ENCODE results near the gene RNF212.

The RNF212 gene

GRCh38 chr4:1043162-1043561 is 70.2 kb downstream of the RNF212 start:
- Histone ChIP-seq H3K27ac (replicated peaks) (no peak overlapping the region), H3K4me3 (replicated peaks; ENCODE audit: insufficient read depth, low read length) (no peak overlapping the region), H3K27me3 (ENCODE audit: insufficient read depth, poor library complexity, severe bottlenecking) (peaks cover 12% of the 10 kb centered on the region)
- no peak for DNase-seq (ENCODE audit: low read depth in 1 of 2, low spot score in 1 of 2)
- TF ChIP-seq CTCF (IDR thresholded peaks at IDR 0.05; ENCODE audit: insufficient read depth, low read length) = no peak
- no peak for TF ChIP-seq SPI1 (IDR thresholded peaks at IDR 0.05; ENCODE audit: borderline replicate concordance, low read depth)
- no peak for TF ChIP-seq POLR2AphosphoS5 (IDR thresholded peaks at IDR 0.05; ENCODE audit: low read depth)
- TF ChIP-seq REST (IDR thresholded peaks at IDR 0.05; ENCODE audit: insufficient replicate concordance, low read depth) = no peak
- TF ChIP-seq GABPA (IDR thresholded peaks at IDR 0.05; ENCODE audit: low read depth) = no peak

DNA sequence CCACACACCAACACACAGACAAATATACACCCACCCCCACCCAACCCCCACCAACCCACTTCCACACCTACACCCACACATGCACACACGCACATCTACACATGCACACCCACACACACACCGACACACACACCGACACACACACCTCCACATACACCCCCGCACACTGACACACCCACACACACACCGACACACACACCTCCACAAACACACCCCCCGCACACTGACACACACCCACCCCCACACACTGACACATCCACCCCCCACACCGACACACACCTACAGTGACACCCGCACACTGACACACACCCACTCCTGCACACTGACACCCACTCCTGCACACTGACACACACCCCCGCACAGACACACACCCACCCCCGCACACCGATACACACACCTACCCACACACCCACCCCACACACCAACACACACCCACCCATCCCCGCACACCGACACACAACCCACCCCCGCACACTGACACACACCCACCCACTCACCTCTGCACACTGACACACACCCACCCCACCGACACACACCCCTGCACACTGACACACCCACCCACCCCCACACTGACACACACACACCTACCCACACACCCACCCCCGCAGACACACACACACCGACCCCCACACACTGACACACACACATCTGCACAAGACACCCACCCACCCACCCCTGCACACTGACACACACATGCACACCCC is 70.9 kb downstream of the RNF212 start:
- DNase-seq (ENCODE audit: low read depth in 1 of 2, low spot score in 1 of 2) = no peak
- Histone ChIP-seq H3K4me3 (replicated peaks; ENCODE audit: insufficient read depth, low read length) (no peak overlapping the region), H3K27me3 (ENCODE audit: insufficient read depth, poor library complexity, severe bottlenecking) (peaks cover 12% of the 10 kb centered on the region), H3K27ac (replicated peaks) (no peak overlapping the region)
- TF ChIP-seq CTCF (IDR thresholded peaks at IDR 0.05; ENCODE audit: insufficient read depth, low read length) (no peak), REST (IDR thresholded peaks at IDR 0.05; ENCODE audit: insufficient replicate concordance, low read depth) (no peak), GABPA (IDR thresholded peaks at IDR 0.05; ENCODE audit: low read depth) (no peak), POLR2AphosphoS5 (IDR thresholded peaks at IDR 0.05; ENCODE audit: low read depth) (no peak)

DNA sequence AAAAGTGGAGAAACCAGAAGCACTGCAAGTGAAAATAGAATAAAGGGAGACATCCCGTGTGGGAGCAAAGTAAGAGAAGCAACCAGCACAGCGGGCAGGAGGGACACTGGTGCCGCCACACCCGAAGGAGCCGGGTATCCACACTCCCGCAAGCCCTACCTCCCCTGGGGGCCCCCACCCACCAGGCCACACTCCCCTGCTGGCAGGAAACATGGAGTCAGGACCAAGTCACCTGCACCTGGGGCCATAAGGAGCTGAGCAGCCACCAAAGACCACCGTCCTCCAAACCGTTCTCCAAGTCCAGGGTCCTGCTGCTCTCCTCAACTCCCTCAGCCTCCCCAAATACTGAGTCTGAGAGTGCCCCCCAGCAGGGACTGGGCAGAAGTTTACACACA is 71.4 kb downstream of the RNF212 start:
- DNase-seq (ENCODE audit: low read depth in 1 of 2, low spot score in 1 of 2) = no peak
- H3K27me3 ChIP-seq (ENCODE audit: insufficient read depth, poor library complexity, severe bottlenecking) = peaks cover 12% of the 10 kb centered on the region
- TF ChIP-seq SPI1 (IDR thresholded peaks at IDR 0.05; ENCODE audit: borderline replicate concordance, low read depth) (no peak), GABPA (IDR thresholded peaks at IDR 0.05; ENCODE audit: low read depth) (no peak), POLR2AphosphoS5 (IDR thresholded peaks at IDR 0.05; ENCODE audit: low read depth) (no peak), REST (IDR thresholded peaks at IDR 0.05; ENCODE audit: insufficient replicate concordance, low read depth) (no peak), CTCF (IDR thresholded peaks at IDR 0.05; ENCODE audit: insufficient read depth, low read length) (no peak)
- H3K27ac ChIP-seq (replicated peaks) = no peak overlapping the region
- H3K4me3 ChIP-seq (replicated peaks; ENCODE audit: insufficient read depth, low read length) = no peak overlapping the region

All from HL-60 (cell line).